Kidney epithelial cell (primary cell): ENCODE data around the gene KIAA0930. TPM values are rescaled to one million over a fixed set of nuclear protein-coding genes. Genes with fewer than 3 reads are reported as not detected.

Source experiments
- DNase-seq: peaks from one replicate; pipeline ENCODE4 v3.0.0-alpha.2; 2010; ENCODE audit warnings: low read depth
- H3K27me3 ChIP-seq: 2 replicates; pipeline ENCODE4 v1.6.0; 2011; ENCODE audit warnings: low read length; ENCODE audit not compliant: control insufficient read depth, insufficient read depth
- H3K36me3 ChIP-seq: 2 replicates; pipeline ENCODE4 v1.5.1; 2011; ENCODE audit warnings: low read length; ENCODE audit not compliant: control insufficient read depth, insufficient read depth
- H3K4me3 ChIP-seq: 2 replicates; pipeline ENCODE4 v1.5.1; 2011; ENCODE audit warnings: low read depth, mild to moderate bottlenecking, control low read depth, low read length
- total RNA-seq: library from RNA; depleted of rRNA; stranded (reverse); fragments of >200 nt; gene quantifications from 2 replicates; pipeline ENCODE4 v1.2.3, GENCODE V29; 2015
- TF ChIP-seq, protein P1 (sequence below): IDR thresholded peaks from 2 replicates; pipeline ENCODE4 v1.5.1; 2011; ENCODE audit warnings: mild to moderate bottlenecking, moderate library complexity, low read length, control low read depth, inconsistent platforms; ENCODE audit not compliant: insufficient read depth, poor library complexity, severe bottlenecking

The KIAA0930 gene
- total RNA-seq, 1 donor from 2014 or later, result 61.1 TPM

DNA sequence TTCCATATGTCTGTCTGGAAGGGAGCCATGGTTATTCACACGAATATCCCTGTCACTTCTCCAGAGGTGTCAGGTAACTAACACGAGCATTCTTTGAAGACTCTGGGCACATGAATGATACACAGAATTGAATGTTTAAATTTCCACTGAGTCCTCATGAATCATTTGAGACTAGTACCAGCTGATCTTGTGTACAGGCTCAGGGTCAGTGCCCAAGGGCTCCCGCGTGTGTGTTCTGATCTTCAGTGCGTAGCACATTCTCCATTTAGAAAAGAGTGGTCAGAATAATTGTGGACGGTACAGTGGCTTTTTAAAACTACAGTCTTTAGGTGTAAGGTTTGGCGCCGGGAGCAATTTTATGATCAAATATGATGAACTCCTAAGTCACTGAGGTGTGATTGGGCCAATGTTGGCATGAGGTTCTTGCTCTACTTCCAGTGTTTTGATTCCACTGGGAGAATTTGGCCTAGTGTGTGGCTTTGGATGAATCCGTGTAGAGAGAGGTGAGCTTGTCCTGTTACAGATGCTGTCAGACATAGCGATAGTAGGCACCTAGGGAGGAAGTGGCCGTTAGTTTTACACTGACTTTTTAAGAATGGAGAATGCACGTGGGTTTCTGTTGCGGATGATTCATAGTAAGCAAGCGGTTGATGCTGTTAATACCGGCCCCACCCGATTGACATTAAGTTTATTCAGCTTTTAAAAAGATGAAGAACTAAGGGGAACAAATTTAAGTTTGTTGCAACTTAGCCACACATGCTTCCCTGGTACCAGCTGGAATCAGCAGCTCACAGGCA lies 54.8 kb downstream of the KIAA0930 start:
- DNase-seq, result no peak
- TF ChIP-seq, protein P1, sequence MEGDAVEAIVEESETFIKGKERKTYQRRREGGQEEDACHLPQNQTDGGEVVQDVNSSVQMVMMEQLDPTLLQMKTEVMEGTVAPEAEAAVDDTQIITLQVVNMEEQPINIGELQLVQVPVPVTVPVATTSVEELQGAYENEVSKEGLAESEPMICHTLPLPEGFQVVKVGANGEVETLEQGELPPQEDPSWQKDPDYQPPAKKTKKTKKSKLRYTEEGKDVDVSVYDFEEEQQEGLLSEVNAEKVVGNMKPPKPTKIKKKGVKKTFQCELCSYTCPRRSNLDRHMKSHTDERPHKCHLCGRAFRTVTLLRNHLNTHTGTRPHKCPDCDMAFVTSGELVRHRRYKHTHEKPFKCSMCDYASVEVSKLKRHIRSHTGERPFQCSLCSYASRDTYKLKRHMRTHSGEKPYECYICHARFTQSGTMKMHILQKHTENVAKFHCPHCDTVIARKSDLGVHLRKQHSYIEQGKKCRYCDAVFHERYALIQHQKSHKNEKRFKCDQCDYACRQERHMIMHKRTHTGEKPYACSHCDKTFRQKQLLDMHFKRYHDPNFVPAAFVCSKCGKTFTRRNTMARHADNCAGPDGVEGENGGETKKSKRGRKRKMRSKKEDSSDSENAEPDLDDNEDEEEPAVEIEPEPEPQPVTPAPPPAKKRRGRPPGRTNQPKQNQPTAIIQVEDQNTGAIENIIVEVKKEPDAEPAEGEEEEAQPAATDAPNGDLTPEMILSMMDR, result no peak
- Histone ChIP-seq H3K36me3 (no peaks in the 10 kb centered on the region), H3K4me3 (no peak overlapping the region), H3K27me3 (no peaks in the 10 kb centered on the region)

DNA sequence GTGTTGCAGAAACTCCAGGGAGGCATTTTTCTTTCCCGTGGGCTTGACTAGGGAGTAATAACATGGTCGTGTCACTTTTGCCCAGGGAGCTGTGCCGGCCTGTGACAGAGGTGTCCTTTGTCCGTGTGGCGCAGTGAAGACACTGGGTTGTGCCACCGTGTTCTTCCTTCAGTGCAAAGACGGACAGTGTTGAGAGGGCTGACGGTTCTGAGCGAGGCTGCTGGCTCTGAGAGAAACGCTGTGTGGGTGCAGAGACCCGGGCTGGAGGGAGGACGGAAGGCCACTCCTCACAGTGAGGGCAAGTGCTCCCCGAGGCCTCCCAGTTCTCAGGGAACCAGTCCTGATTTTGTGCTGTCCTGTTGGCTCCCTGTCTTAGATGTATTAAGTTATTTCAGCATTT lies 56.7 kb downstream of the KIAA0930 start:
- no peak for DNase-seq
- TF ChIP-seq, protein P1, result no peak
- Histone ChIP-seq H3K36me3 (no peaks in the 10 kb centered on the region), H3K27me3 (no peaks in the 10 kb centered on the region), H3K4me3 (no peak overlapping the region)

DNA sequence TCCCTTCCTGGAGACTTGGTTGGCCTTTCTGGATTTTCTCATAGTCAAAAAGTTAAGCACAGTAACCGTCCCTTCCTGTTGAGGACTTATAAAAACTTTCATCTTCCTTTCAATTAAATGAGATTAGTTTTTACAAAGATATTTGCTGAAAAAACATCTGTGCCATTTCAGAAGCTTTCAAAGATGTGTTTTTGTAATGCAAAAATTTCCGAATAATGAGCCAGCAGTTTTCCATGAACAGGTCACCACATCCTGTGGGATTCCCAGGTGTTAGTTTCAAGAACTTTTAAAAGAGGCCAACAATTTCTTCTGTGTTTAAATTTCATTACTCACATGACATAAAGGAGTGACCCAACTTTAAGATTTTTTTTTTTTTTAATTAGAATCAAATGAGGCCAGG lies 58.9 kb downstream of the KIAA0930 start:
- Histone ChIP-seq H3K27me3 (no peaks in the 10 kb centered on the region), H3K36me3 (no peaks in the 10 kb centered on the region), H3K4me3 (no peak overlapping the region)
- no peak for DNase-seq
- TF ChIP-seq, protein P1, result no peak

DNA sequence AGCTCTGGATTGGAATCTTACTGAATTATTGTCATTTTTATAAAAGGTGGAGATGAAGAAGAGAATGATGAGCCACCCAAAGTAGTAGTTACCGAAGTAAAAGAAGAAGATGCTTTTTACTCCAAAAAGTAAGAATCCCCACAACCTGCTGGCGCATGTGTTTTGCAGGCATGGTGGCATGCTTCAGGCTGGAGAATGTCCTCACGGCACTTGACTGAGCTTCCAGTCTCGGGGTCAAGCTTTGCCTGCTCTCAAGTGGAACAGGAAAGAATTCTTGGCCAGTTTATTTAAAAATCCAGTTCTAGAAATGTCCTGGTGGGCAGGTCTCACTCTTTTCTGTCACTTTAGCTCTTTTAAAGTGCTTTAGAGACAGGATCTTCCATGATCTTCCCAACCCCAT lies 59.5 kb downstream of the KIAA0930 start:
- Histone ChIP-seq H3K27me3 (no peaks in the 10 kb centered on the region), H3K36me3 (no peaks in the 10 kb centered on the region), H3K4me3 (no peak overlapping the region)
- TF ChIP-seq, protein P1, result no peak
- no peak for DNase-seq

DNA sequence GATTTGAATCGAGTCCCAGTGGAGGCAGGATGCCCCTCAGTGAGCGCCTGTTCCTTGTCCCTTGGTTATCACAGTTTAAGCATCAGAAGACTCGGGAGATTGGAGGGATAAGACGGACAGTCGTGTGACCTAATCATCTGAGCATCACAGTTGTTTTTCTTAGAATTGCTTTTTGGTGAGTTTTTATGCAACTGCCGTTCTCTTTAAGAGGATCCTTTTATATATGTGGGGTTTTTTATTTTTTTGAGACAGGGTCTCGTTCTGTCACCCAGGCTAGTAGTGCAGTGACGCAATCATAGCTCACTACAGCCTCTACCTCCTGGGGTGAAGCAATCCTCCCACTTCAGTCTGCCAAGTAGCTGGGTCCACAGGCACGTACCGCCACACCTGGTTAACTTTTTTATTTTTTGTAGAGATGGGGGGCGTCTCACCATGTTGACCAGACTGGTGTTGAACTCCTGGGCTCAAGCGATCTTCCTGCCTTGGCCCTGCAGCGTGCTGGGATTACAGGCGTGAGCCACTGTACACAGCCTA lies 60.5 kb downstream of the KIAA0930 start:
- DNase-seq, result no peak
- no peak overlapping the region for H3K4me3 ChIP-seq
- H3K36me3 ChIP-seq, result no peaks in the 10 kb centered on the region

More for the DNA sequence above, 60.5 kb downstream of the KIAA0930 start:
- H3K27me3 ChIP-seq, result no peaks in the 10 kb centered on the region
- TF ChIP-seq, protein P1, result no peak
